Measurements from ENCODE around the gene CELF1. TPM values are rescaled to one million over a fixed set of nuclear protein-coding genes. Genes with fewer than 3 reads are reported as not detected.
"Not testable (repeated sequence)": the region's sequence is repeated elsewhere in the genome, so short reads cannot be mapped to it uniquely, and the experiment has no call there.

CELF1 gene
- total RNA-seq, 4 donors from 2014 or later: 90.3 to 210 (median 101) TPM

GRCh38 chr11:47550288-47551047 lies 2.5 kb downstream of the CELF1 start:
- no peaks in the 10 kb centered on the region for H3K9me3 ChIP-seq
- H3K27me3 ChIP-seq: no peaks in the 10 kb centered on the region
- DNase-seq (ENCODE audit: low spot score in 2 of 2): peak in 1 of 2 donors; percentile 70
- H3K4me3 ChIP-seq: no peak overlapping the region
- no peaks in the 10 kb centered on the region for H3K36me3 ChIP-seq
- no peak overlapping the region for H3K27ac ChIP-seq
- TF ChIP-seq POLR2AphosphoS5 (IDR thresholded peaks at IDR 0.05) (no peak), POLR2A (IDR thresholded peaks at IDR 0.05) (no peak), EP300 (IDR thresholded peaks at IDR 0.05) (no peak), CTCF (IDR thresholded peaks at IDR 0.05) (no peak)
- H3K4me1 ChIP-seq: peaks cover 51% of the 10 kb centered on the region
- WGBS: 81% methylated on average over 10 of the region's 10 CpGs

GRCh38 chr11:47546274-47546673 lies 6.7 kb downstream of the CELF1 start:
- not testable (repeated sequence) for H3K27ac ChIP-seq; H3K4me3 ChIP-seq; H3K36me3 ChIP-seq; DNase-seq (ENCODE audit: low spot score in 2 of 2); H3K27me3 ChIP-seq; H3K9me3 ChIP-seq
- H3K4me1 ChIP-seq: peaks cover 38% of the 10 kb centered on the region
- WGBS: 95% methylated on average over 7 of the region's 7 CpGs

GRCh38 chr11:47545298-47545697 lies 7.6 kb downstream of the CELF1 start:
- no peak for DNase-seq (ENCODE audit: low spot score in 2 of 2)
- no peak overlapping the region for H3K27ac ChIP-seq
- H3K9me3 ChIP-seq: no peaks in the 10 kb centered on the region
- peaks cover 35% of the 10 kb centered on the region for H3K4me1 ChIP-seq
- no peak for TF ChIP-seq EP300 (IDR thresholded peaks at IDR 0.05)
- no peak for TF ChIP-seq CTCF (IDR thresholded peaks at IDR 0.05)
- no peak for TF ChIP-seq POLR2AphosphoS5 (IDR thresholded peaks at IDR 0.05)
- no peak for TF ChIP-seq POLR2A (IDR thresholded peaks at IDR 0.05)
- H3K27me3 ChIP-seq: no peaks in the 10 kb centered on the region
- no peak overlapping the region for H3K4me3 ChIP-seq
- H3K36me3 ChIP-seq: no peaks in the 10 kb centered on the region
- WGBS: 97% methylated on average over 6 of the region's 6 CpGs

GRCh38 chr11:47541070-47541469 lies 11.9 kb downstream of the CELF1 start:
- 98% methylated on average over 2 of the region's 2 CpGs for whole genome bisulfite sequencing

GRCh38 chr11:47539681-47540039 lies 13.3 kb downstream of the CELF1 start:
- WGBS: 39% methylated on average over 2 of the region's 2 CpGs
- H3K36me3 ChIP-seq: no peaks in the 10 kb centered on the region
- no peak overlapping the region for H3K27ac ChIP-seq
- H3K4me3 ChIP-seq: no peak overlapping the region
- H3K4me1 ChIP-seq: peaks cover 49% of the 10 kb centered on the region
- no peaks in the 10 kb centered on the region for H3K27me3 ChIP-seq
- TF ChIP-seq CTCF (IDR thresholded peaks at IDR 0.05) (no peak), POLR2A (IDR thresholded peaks at IDR 0.05) (no peak), EP300 (IDR thresholded peaks at IDR 0.05) (no peak), POLR2AphosphoS5 (IDR thresholded peaks at IDR 0.05) (no peak)
- no peak for DNase-seq (ENCODE audit: low spot score in 2 of 2)
- H3K9me3 ChIP-seq: no peaks in the 10 kb centered on the region

More at GRCh38 chr11:47541070-47541469, 11.9 kb downstream of the CELF1 start:
- no peak for DNase-seq (ENCODE audit: low spot score in 2 of 2)
- H3K27me3 ChIP-seq: no peaks in the 10 kb centered on the region
- peaks cover 41% of the 10 kb centered on the region for H3K4me1 ChIP-seq
- H3K4me3 ChIP-seq: no peak overlapping the region
- TF ChIP-seq CTCF (IDR thresholded peaks at IDR 0.05): no peak
- no peak for TF ChIP-seq POLR2A (IDR thresholded peaks at IDR 0.05)
- no peak for TF ChIP-seq POLR2AphosphoS5 (IDR thresholded peaks at IDR 0.05)
- TF ChIP-seq EP300 (IDR thresholded peaks at IDR 0.05): no peak
- H3K36me3 ChIP-seq: no peaks in the 10 kb centered on the region
- no peaks in the 10 kb centered on the region for H3K9me3 ChIP-seq
- H3K27ac ChIP-seq: no peak overlapping the region
